Measurements from ENCODE around the gene NCCRP1. TPM values are rescaled to one million over a fixed set of nuclear protein-coding genes. Genes with fewer than 3 reads are reported as not detected.

Gene NCCRP1
- total RNA-seq, 2 experiments from 2014 or later, result not detected

GRCh38 chr19:39158646-39159260 is 38.0 kb upstream of the NCCRP1 start:
- no peak overlapping the region for H3K27ac Mint-ChIP-seq
- H3K36me3 Mint-ChIP-seq, result no peaks in the 10 kb centered on the region

GRCh38 chr19:39160523-39160861 is 36.3 kb upstream of the NCCRP1 start:
- no peaks in the 10 kb centered on the region for H3K36me3 Mint-ChIP-seq
- peaks cover 18% of the 10 kb centered on the region for H3K4me1 Mint-ChIP-seq
- H3K27ac Mint-ChIP-seq, result no peak overlapping the region
- H3K27me3 Mint-ChIP-seq, result no peaks in the 10 kb centered on the region
- DNase-seq, result no peak
- H3K9me3 Mint-ChIP-seq, result no peaks in the 10 kb centered on the region
- H3K4me3 Mint-ChIP-seq, result no peak overlapping the region

More at GRCh38 chr19:39158646-39159260, 38.0 kb upstream of the NCCRP1 start:
- Mint-ChIP-seq H3K27me3 (no peaks in the 10 kb centered on the region), H3K4me3 (no peak overlapping the region), H3K9me3 (no peaks in the 10 kb centered on the region), H3K4me1 (peaks cover 24% of the 10 kb centered on the region)
- no peak for DNase-seq

GRCh38 chr19:39160889-39161672 is 35.7 kb upstream of the NCCRP1 start:
- no peaks in the 10 kb centered on the region for H3K9me3 Mint-ChIP-seq
- H3K4me1 Mint-ChIP-seq, result peaks cover 18% of the 10 kb centered on the region
- H3K27me3 Mint-ChIP-seq, result no peaks in the 10 kb centered on the region
- no peak for DNase-seq
- no peak overlapping the region for H3K27ac Mint-ChIP-seq
- H3K4me3 Mint-ChIP-seq, result no peak overlapping the region
- H3K36me3 Mint-ChIP-seq, result no peaks in the 10 kb centered on the region

GRCh38 chr19:39162441-39163043 is 34.2 kb upstream of the NCCRP1 start:
- Mint-ChIP-seq H3K27me3 (no peaks in the 10 kb centered on the region), H3K27ac (no peak overlapping the region)

GRCh38 chr19:39163621-39164020 is 33.1 kb upstream of the NCCRP1 start:
- no peaks in the 10 kb centered on the region for H3K9me3 Mint-ChIP-seq
- DNase-seq, result no peak
- H3K36me3 Mint-ChIP-seq, result no peaks in the 10 kb centered on the region
- H3K27ac Mint-ChIP-seq, result no peak overlapping the region
- H3K27me3 Mint-ChIP-seq, result no peaks in the 10 kb centered on the region
- no peak overlapping the region for H3K4me3 Mint-ChIP-seq
- H3K4me1 Mint-ChIP-seq, result peaks cover 15% of the 10 kb centered on the region

More at GRCh38 chr19:39162441-39163043, 34.2 kb upstream of the NCCRP1 start:
- Mint-ChIP-seq H3K4me1 (peaks cover 18% of the 10 kb centered on the region), H3K36me3 (no peaks in the 10 kb centered on the region), H3K9me3 (no peaks in the 10 kb centered on the region), H3K4me3 (no peak overlapping the region)
- no peak for DNase-seq

GRCh38 chr19:39164289-39164688 is 32.5 kb upstream of the NCCRP1 start:
- Mint-ChIP-seq H3K4me1 (peaks cover 15% of the 10 kb centered on the region), H3K4me3 (no peak overlapping the region), H3K36me3 (no peaks in the 10 kb centered on the region), H3K27ac (no peak overlapping the region), H3K27me3 (no peaks in the 10 kb centered on the region), H3K9me3 (no peaks in the 10 kb centered on the region)
- DNase-seq, result no peak

- H3K4me3 Mint-ChIP-seq, result no peak overlapping the region
- H3K27me3 Mint-ChIP-seq, result no peaks in the 10 kb centered on the region
- H3K9me3 Mint-ChIP-seq, result no peaks in the 10 kb centered on the region
- peaks cover 9% of the 10 kb centered on the region for H3K4me1 Mint-ChIP-seq
- no peak for DNase-seq
- H3K27ac Mint-ChIP-seq, result no peak overlapping the region
- H3K36me3 Mint-ChIP-seq, result no peaks in the 10 kb centered on the region
Observed at GRCh38 chr19:39165857-39166256, 30.9 kb upstream of the NCCRP1 start.

GRCh38 chr19:39166571-39167391 is 30.0 kb upstream of the NCCRP1 start:
- H3K4me3 Mint-ChIP-seq, result no peak overlapping the region
- DNase-seq, result no peak
- no peaks in the 10 kb centered on the region for H3K36me3 Mint-ChIP-seq
- H3K9me3 Mint-ChIP-seq, result no peaks in the 10 kb centered on the region
- no peak overlapping the region for H3K27ac Mint-ChIP-seq
- peaks cover 9% of the 10 kb centered on the region for H3K4me1 Mint-ChIP-seq
- no peaks in the 10 kb centered on the region for H3K27me3 Mint-ChIP-seq

GRCh38 chr19:39167461-39168257 is 29.1 kb upstream of the NCCRP1 start:
- Mint-ChIP-seq H3K27ac (no peak overlapping the region), H3K27me3 (no peaks in the 10 kb centered on the region), H3K9me3 (no peaks in the 10 kb centered on the region), H3K4me3 (no peak overlapping the region), H3K36me3 (no peaks in the 10 kb centered on the region), H3K4me1 (peaks cover 7% of the 10 kb centered on the region)
- no peak for DNase-seq

- Mint-ChIP-seq H3K36me3 (no peaks in the 10 kb centered on the region), H3K9me3 (no peaks in the 10 kb centered on the region), H3K4me1 (no peaks in the 10 kb centered on the region), H3K27ac (no peak overlapping the region), H3K4me3 (no peak overlapping the region), H3K27me3 (no peaks in the 10 kb centered on the region)
- DNase-seq, result no peak
Observed at GRCh38 chr19:39168258-39169142, 28.3 kb upstream of the NCCRP1 start.

GRCh38 chr19:39169143-39169810 is 27.5 kb upstream of the NCCRP1 start:
- H3K27me3 Mint-ChIP-seq, result no peaks in the 10 kb centered on the region
- no peak for DNase-seq
- no peak overlapping the region for H3K27ac Mint-ChIP-seq
- no peaks in the 10 kb centered on the region for H3K4me1 Mint-ChIP-seq
- H3K36me3 Mint-ChIP-seq, result no peaks in the 10 kb centered on the region
- no peaks in the 10 kb centered on the region for H3K9me3 Mint-ChIP-seq
- H3K4me3 Mint-ChIP-seq, result no peak overlapping the region

GRCh38 chr19:39170386-39171231 is 26.2 kb upstream of the NCCRP1 start:
- DNase-seq, result no peak
- no peaks in the 10 kb centered on the region for H3K36me3 Mint-ChIP-seq
- H3K4me1 Mint-ChIP-seq, result no peaks in the 10 kb centered on the region
- H3K4me3 Mint-ChIP-seq, result no peak overlapping the region
- no peaks in the 10 kb centered on the region for H3K9me3 Mint-ChIP-seq
- no peak overlapping the region for H3K27ac Mint-ChIP-seq
- H3K27me3 Mint-ChIP-seq, result no peaks in the 10 kb centered on the region

All from activated naive CD8-positive, alpha-beta T cell treated with anti-CD3 and anti-CD28 coated beads for 36 hours (primary cell).